IMR-90 (cell line): ENCODE measurements around the gene FAR2.

Experiments
- POLR2A ChIP-seq: IDR thresholded peaks from 2 replicates; pipeline ENCODE4 v1.6.1; 2012; ENCODE audit warnings: mild to moderate bottlenecking, low read depth, low read length
- TF ChIP-seq, protein P1 (sequence below): conservative IDR thresholded peaks from 2 replicates; pipeline ENCODE4 v1.5.1; 2012; ENCODE audit warnings: mild to moderate bottlenecking, low read depth, low read length, improper control_type of control experiment
- TF ChIP-seq, protein P2 (sequence below): fragments of 150-350 bp; IDR thresholded peaks from 2 replicates; pipeline ENCODE4 v1.6.1; 2017; ENCODE audit warnings: mild to moderate bottlenecking, antibody characterized with exemption, low read length, low read depth

DNA sequence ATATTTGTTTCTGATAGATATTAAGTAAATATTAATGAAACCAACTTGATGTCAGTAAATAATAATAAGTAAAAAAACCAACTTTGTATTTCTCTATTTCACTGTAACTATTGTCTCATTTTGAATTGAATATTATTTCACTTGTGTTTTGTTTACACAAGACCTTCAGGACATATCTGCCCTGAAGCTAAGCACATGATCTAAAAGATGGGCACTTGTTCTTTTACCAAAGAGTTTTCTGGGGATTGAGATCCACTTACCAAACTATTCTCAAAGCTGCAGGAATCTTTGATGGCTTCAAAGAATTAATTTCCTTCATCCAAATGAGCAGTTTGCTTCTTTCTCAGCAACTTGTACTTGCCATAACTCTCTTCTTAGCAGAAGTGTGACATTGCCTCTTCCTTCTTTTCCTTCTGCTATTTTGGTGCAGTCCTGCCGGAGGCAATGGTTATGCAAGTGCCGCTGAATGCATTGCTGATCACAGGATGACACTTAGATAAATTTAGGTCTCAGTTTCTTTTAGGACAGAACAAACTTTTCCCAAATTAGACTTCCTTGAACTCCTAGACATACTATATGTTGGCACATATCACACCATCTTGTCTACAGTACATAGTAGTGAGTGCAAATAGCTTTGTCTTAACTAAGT, 9.2 kb downstream of the FAR2 start:
- no peak for TF ChIP-seq POLR2A
- TF ChIP-seq, protein P1, sequence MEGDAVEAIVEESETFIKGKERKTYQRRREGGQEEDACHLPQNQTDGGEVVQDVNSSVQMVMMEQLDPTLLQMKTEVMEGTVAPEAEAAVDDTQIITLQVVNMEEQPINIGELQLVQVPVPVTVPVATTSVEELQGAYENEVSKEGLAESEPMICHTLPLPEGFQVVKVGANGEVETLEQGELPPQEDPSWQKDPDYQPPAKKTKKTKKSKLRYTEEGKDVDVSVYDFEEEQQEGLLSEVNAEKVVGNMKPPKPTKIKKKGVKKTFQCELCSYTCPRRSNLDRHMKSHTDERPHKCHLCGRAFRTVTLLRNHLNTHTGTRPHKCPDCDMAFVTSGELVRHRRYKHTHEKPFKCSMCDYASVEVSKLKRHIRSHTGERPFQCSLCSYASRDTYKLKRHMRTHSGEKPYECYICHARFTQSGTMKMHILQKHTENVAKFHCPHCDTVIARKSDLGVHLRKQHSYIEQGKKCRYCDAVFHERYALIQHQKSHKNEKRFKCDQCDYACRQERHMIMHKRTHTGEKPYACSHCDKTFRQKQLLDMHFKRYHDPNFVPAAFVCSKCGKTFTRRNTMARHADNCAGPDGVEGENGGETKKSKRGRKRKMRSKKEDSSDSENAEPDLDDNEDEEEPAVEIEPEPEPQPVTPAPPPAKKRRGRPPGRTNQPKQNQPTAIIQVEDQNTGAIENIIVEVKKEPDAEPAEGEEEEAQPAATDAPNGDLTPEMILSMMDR, result no peak
- TF ChIP-seq, protein P2, sequence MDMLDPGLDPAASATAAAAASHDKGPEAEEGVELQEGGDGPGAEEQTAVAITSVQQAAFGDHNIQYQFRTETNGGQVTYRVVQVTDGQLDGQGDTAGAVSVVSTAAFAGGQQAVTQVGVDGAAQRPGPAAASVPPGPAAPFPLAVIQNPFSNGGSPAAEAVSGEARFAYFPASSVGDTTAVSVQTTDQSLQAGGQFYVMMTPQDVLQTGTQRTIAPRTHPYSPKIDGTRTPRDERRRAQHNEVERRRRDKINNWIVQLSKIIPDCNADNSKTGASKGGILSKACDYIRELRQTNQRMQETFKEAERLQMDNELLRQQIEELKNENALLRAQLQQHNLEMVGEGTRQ, result no peak
